LHCN-M2 (cell line): ENCODE results near the gene WDR73. TPM values are rescaled to one million over a fixed set of nuclear protein-coding genes. Genes with fewer than 3 reads are reported as not detected.

Experiments used
- total RNA-seq: library from RNA; depleted of rRNA; stranded (reverse); fragments of >200 nt; gene quantifications from 2 replicates; pipeline ENCODE4 v1.2.3, GENCODE V29; 2014; rRNA removed

The WDR73 gene
- total RNA-seq, 1 experiment from 2014 or later, result 17.3 TPM

Other genes with a start within 250 kb of the WDR73 start
- 10.3 and 17.5 TPM in 2 replicates for gene ZSCAN2, start 53.3 kb downstream of the WDR73 start, total RNA-seq
- 4.0 and 5.9 TPM in 2 replicates for gene NMB, start 3.9 kb upstream of the WDR73 start, total RNA-seq
- gene SEC11A, start 61.9 kb upstream of the WDR73 start, total RNA-seq, result 215 and 239 TPM in 2 replicates
- gene ZNF592, start 94.3 kb upstream of the WDR73 start, total RNA-seq, result 9.2 and 12.2 TPM in 2 replicates
- 33.5 and 37.4 TPM in 2 replicates for gene ALPK3, start 163.1 kb upstream of the WDR73 start, total RNA-seq
- gene SLC28A1, start 230.4 kb upstream of the WDR73 start, total RNA-seq, result not detected in 2 replicates